ENCODE results near the gene TAS1R3.

GRCh38 chr1:1297802-1298424 lies 33.2 kb upstream of the TAS1R3 start:
- no peak for TF ChIP-seq CTCF (IDR thresholded peaks at IDR 0.05; ENCODE audit: insufficient read depth, low read length, poor library complexity, severe bottlenecking)
- TF ChIP-seq EZH2phosphoT487 (conservative IDR thresholded peaks at IDR 0.05; ENCODE audit: low read length): no peak

Data from SU-DHL-6 (cell line).